K562 (cell line): ENCODE measurements around the gene SLAIN1. TPM values are rescaled to one million over a fixed set of nuclear protein-coding genes. Genes with fewer than 3 reads are reported as not detected.

Experiments used
- ATAC-seq: fragments of 200-7000 bp; cut with Tn5 transposase; 3 replicates; pipeline ENCODE4 v1.9.1; 2020; ENCODE audit warnings: moderate library complexity
- BruUV-seq: library from RNA; stranded (reverse); fragments of 400-500 nt; replicated peaks from 2 replicates; lab custom pipeline; 2021; lab: Mats Ljungman, UMichigan
- CTCF ChIA-PET: fragments of 300-600 bp; formaldehyde crosslinking; extraction: SDS; loops from one replicate; lab custom pipeline; 2021; ENCODE audit warnings: low intra/inter-chr PET ratio; lab: Yijun Ruan, JAX
- POLR2A ChIA-PET: fragments of 300-600, 350-650 bp; sonication (Branson Sonifier 250); formaldehyde crosslinking; extraction: SDS; loops from one replicate; lab custom pipeline; 2021; ENCODE audit warnings: antibody characterized with exemption, inconsistent platforms; lab: Yijun Ruan, JAX
- DNase-seq, 4 experiments: peaks; one replicate each; pipeline versions ENCODE4 v3.0.0 to v3.0.0-alpha.2; 2011 to 2018; ENCODE audit warnings: low spot score in 3 of 4, mixed read lengths in 3 of 4; ENCODE audit errors: extremely low read depth in 1 of 4
- FAIRE-seq: peaks from 2 replicates; lab custom pipeline; 2011; peaks lifted over from hg19 to GRCh38; lab: Jason Lieb, UNC
- H2AFZ ChIP-seq: 2 replicates; pipeline ENCODE4 v1.6.0; 2011; ENCODE audit warnings: low read depth, low read length, control low read depth, inconsistent platforms
- H3K27ac ChIP-seq: fragments of 200-600 bp; 3 replicates; pipeline ENCODE4 v1.8.0; 2011; ENCODE audit warnings: low read depth, mild to moderate bottlenecking, control low read depth, inconsistent platforms, low read length, moderate library complexity, mixed read lengths; ENCODE audit errors: extremely low read depth
- H3K27me3 ChIP-seq, 2 experiments: fragments of 300-600 bp in 1 of 2; 2 replicates in 1 of 2; 3 replicates in 1 of 2; pipeline versions ENCODE4 v1.6.0 to v1.8.0; 2011; ENCODE audit warnings: inconsistent platforms in 2 of 2, low read length in 2 of 2, mild to moderate bottlenecking in 1 of 2, mixed read lengths in 1 of 2, moderate library complexity in 1 of 2; ENCODE audit not compliant: control insufficient read depth in 2 of 2, insufficient read depth in 2 of 2
- H3K36me3 ChIP-seq: fragments of 300-600 bp; 3 replicates; pipeline ENCODE4 v1.8.0; 2011; ENCODE audit warnings: mild to moderate bottlenecking, low read length, inconsistent platforms; ENCODE audit not compliant: control insufficient read depth, insufficient read depth
- H3K4me1 ChIP-seq, 2 experiments: fragments of 200-600 bp in 1 of 2; replicated peaks in 1 of 2; 2 replicates in 1 of 2; 3 replicates in 1 of 2; pipeline versions ENCODE4 v1.5.1 to v1.8.0; 2011; ENCODE audit warnings: inconsistent platforms in 2 of 2, low read length in 2 of 2, mild to moderate bottlenecking in 1 of 2, mixed read lengths in 1 of 2, moderate library complexity in 1 of 2; ENCODE audit not compliant: control insufficient read depth in 2 of 2, insufficient read depth in 2 of 2
- H3K4me2 ChIP-seq: 2 replicates; pipeline ENCODE4 v1.6.1; 2011; ENCODE audit warnings: low read length, control low read depth, inconsistent platforms, mixed read lengths; ENCODE audit not compliant: insufficient read depth
- H3K4me3 ChIP-seq: fragments of 200-600 bp; sonication (generic), shearing (Covaris generic); 2 replicates; pipeline ENCODE4 v1.5.1; 2016; ENCODE audit warnings: control low read depth, inconsistent platforms
- H3K79me2 ChIP-seq: fragments of 200-600 bp; 3 replicates; pipeline ENCODE4 v1.8.0; 2011; ENCODE audit warnings: low read length, inconsistent platforms; ENCODE audit not compliant: control insufficient read depth, insufficient read depth
- H3K9ac ChIP-seq, 2 experiments: 2 replicates each; pipeline versions ENCODE4 v1.6.0 to v1.6.1; 2011; ENCODE audit warnings: low read depth in 2 of 2, low read length in 2 of 2, control low read depth in 1 of 2, inconsistent platforms in 1 of 2, mild to moderate bottlenecking in 1 of 2, mixed read lengths in 1 of 2; ENCODE audit not compliant: insufficient read depth in 1 of 2
- H3K9me1 ChIP-seq: one replicate; pipeline ENCODE4 v1.6.0; 2011; ENCODE audit warnings: inconsistent platforms, mild to moderate bottlenecking, low read length, moderate library complexity; ENCODE audit not compliant: control insufficient read depth, insufficient read depth
- H3K9me3 ChIP-seq: replicated peaks from 2 replicates; pipeline ENCODE4 v1.5.1; 2011; ENCODE audit warnings: low read depth, low read length, inconsistent platforms; ENCODE audit not compliant: control insufficient read depth, insufficient read depth
- H4K20me1 ChIP-seq: replicated peaks from 2 replicates; pipeline ENCODE4 v1.6.1; 2011; ENCODE audit warnings: low read length, inconsistent platforms, mixed read lengths; ENCODE audit not compliant: control insufficient read depth, insufficient read depth
- ATF6 ChIP-seq: sonication (generic); formaldehyde crosslinking; IDR thresholded peaks from 2 replicates; pipeline ENCODE4 v1.4.0; 2020; ENCODE audit warnings: mild to moderate bottlenecking, missing genetic modification reagents
- ERF ChIP-seq: fragments of 450-650 bp; formaldehyde crosslinking; IDR thresholded peaks from 2 replicates; pipeline ENCODE4 v1.4.0; 2020; ENCODE audit warnings: mild to moderate bottlenecking, mixed read lengths
- ETS2 ChIP-seq: IDR thresholded peaks from 2 replicates; pipeline ENCODE4 v1.6.1; 2016; ENCODE audit warnings: borderline replicate concordance, missing genetic modification characterization, mild to moderate bottlenecking, moderate library complexity, missing compliant biosample characterization; ENCODE audit not compliant: poor library complexity, severe bottlenecking
- NKRF ChIP-seq: fragments of 450-650 bp; IDR thresholded peaks from 2 replicates; pipeline ENCODE4 v1.6.1; 2016; ENCODE audit warnings: borderline replicate concordance
- ZNF197 ChIP-seq: fragments of 200-800 bp; sonication (Bioruptor generic); IDR thresholded peaks from 2 replicates; pipeline ENCODE4 v1.6.1; 2016; ENCODE audit warnings: low read depth, missing genetic modification characterization, missing compliant biosample characterization
- WGBS: fragments of 100-300 bp; shearing (Covaris generic); methylation state at CpG from one replicate; pipeline ENCODE4 v1.1.6; 2016; ENCODE audit warnings: low coverage, mixed read lengths; ENCODE audit not compliant: insufficient coverage; ENCODE audit errors: missing lambda C conversion rate; 5-methylcytosine and 5-hydroxymethylcytosine counted together
- in situ Hi-C: fragments of 300-500 bp; cut with MboI; formaldehyde crosslinking; loops from 4 replicates; pipeline ENCODE4 v1.15.0; 2018; ENCODE audit warnings: inconsistent platforms, mixed read lengths
- intact Hi-C: fragments of 100-400 bp; cut with micrococcal nuclease; formaldehyde crosslinking; loops from 2 replicates; pipeline ENCODE4 v1.14.2; 2022
- polyA plus RNA-seq, 8 experiments: library from polyadenylated mRNA; depleted of rRNA in 4 of 8; stranded (reverse) in 5 of 8; unstranded in 3 of 8; fragments of >200 nt; fragmentation: Nextera tagmentation in 2 of 8; fragmentation: Illumina TruSeq in 1 of 8; extraction: Ambion mirVana in 2 of 8; extraction: Trizol in 1 of 8; gene quantifications; 2 replicates each; pipeline versions ENCODE4 v1.2.1 to v1.2.3, GENCODE V29; 2011 to 2014; ENCODE audit warnings: inconsistent platforms in 1 of 8, missing spikeins in 1 of 8
- total RNA-seq, 7 experiments: library from RNA; depleted of rRNA in 6 of 7; stranded (reverse); fragments of >200 nt in 6 of 7; fragmentation: Illumina TruSeq in 2 of 7; extraction: Trizol in 2 of 7; gene quantifications; 2 replicates each; pipeline versions ENCODE4 v1.2.1 to v1.2.3, GENCODE V29; 2011 to 2021; ENCODE audit warnings: low replicate concordance in 1 of 7

Gene SLAIN1
- total and polyA plus RNA-seq, 9 of the 15 experiments (the other 6 are each of a cell fraction or from before 2014, with no cell fraction given): 0.07 to 0.40 (median 0.10) TPM; not detected in 3

- TF ChIP-seq ATF6: no peak
- no peak for TF ChIP-seq ERF (CRISPR knock-in tag)
- no peak for TF ChIP-seq ZNF197 (CRISPR knock-in tag)
Observed at GRCh38 chr13:77810878-77811277, 113.4 kb downstream of the SLAIN1 start (continued).

- H3K4me1 ChIP-seq: no peaks in the 10 kb centered on the region
- H2AFZ ChIP-seq: no peak overlapping the region
- no peaks in the 10 kb centered on the region for H3K36me3 ChIP-seq
- ATAC-seq: no peak
- TF ChIP-seq NKRF: no peak
- no peak for TF ChIP-seq ETS2
- WGBS: 6% methylated on average over 2 of the region's 2 CpGs
- H3K4me2 ChIP-seq: no peak overlapping the region
- no peaks in the 10 kb centered on the region for H3K27me3 ChIP-seq
- no TSS peak for BruUV-seq
- intact Hi-C loops (no loop called here), in situ Hi-C loops (no loop called here)
- H3K79me2 ChIP-seq: no peaks in the 10 kb centered on the region
- DNase-seq: no peak
- no peaks in the 10 kb centered on the region for H3K9me1 ChIP-seq
- H3K9me3 ChIP-seq: no peaks in the 10 kb centered on the region
- no peak for FAIRE-seq
- ChIA-PET CTCF (no interaction called here), POLR2A (no interaction called here)
- no peak overlapping the region for H3K9ac ChIP-seq
- no peak overlapping the region for H3K27ac ChIP-seq
- H4K20me1 ChIP-seq: no peaks in the 10 kb centered on the region
- H3K4me3 ChIP-seq: no peak overlapping the region
Observed at GRCh38 chr13:77811381-77811780, 113.9 kb downstream of the SLAIN1 start.
